ENCODE data around the gene C16orf54.
"Not testable (repeated sequence)": the region's sequence is repeated elsewhere in the genome, so short reads cannot be mapped to it uniquely, and the experiment has no call there.

The C16orf54 gene

GRCh38 chr16:29701214-29701555 is 44.6 kb downstream of the C16orf54 start:
- Histone ChIP-seq H3K9me3 (ENCODE audit: control insufficient read depth, insufficient read depth, low read depth, low read length) (no peaks in the 10 kb centered on the region), H3K4me3 (ENCODE audit: low read depth, low read length) (no peak overlapping the region), H3K4me1 (ENCODE audit: control insufficient read depth, insufficient read depth, low read length) (peaks cover 17% of the 10 kb centered on the region), H3K9ac (ENCODE audit: low read length) (no peak overlapping the region), H3K36me3 (ENCODE audit: control insufficient read depth, insufficient read depth, low read length) (peaks cover 18% of the 10 kb centered on the region), H3K27me3 (ENCODE audit: control insufficient read depth, insufficient read depth, low read length) (no peaks in the 10 kb centered on the region), H3K27ac (ENCODE audit: low read depth, low read length) (no peak overlapping the region)

DNA sequence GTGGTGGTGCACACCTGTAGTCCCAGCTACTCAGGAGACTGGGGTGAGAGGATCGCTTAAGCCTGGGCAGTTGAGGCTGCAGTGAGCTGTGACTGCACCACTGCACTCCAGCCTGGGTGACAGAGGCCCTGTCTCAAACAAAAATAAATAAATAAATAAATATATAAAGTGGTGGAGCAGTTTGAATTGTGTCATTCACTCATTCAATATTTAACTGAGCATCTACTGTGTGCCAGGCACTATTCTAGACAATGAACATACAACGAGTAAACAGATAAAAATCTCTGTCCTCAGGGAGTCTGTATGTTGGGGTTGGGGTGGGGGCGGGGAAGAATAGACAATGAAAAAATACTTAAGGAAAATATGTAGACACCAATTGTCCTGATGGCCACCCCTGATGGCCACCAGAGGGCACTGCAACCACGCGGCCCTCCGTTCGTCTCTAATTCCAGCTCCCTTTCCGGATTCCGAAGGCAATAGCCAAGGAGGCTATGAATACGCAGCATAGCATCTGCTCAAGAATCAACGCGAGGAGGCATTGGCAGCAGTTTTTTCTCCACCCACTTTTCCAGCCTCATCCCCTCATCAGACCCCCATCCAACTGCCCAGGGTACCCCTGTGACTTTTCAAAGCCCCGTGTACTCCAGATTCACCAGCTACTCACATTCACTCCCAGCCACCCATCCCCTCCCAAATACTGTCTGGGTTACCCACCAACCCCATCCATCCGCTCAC is 45.4 kb downstream of the C16orf54 start:
- no peaks in the 10 kb centered on the region for H3K27me3 ChIP-seq (ENCODE audit: control insufficient read depth, insufficient read depth, low read length)
- H3K4me3 ChIP-seq (ENCODE audit: low read depth, low read length) = no peak overlapping the region; the same call in 1 of the 2 replicates
- H3K9ac ChIP-seq (ENCODE audit: low read length) = no peak overlapping the region
- no peak overlapping the region for H3K27ac ChIP-seq (ENCODE audit: low read depth, low read length)
- H3K36me3 ChIP-seq (ENCODE audit: control insufficient read depth, insufficient read depth, low read length) = peaks cover 23% of the 10 kb centered on the region
- peaks cover 17% of the 10 kb centered on the region for H3K4me1 ChIP-seq (ENCODE audit: control insufficient read depth, insufficient read depth, low read length)
- H3K9me3 ChIP-seq (ENCODE audit: control insufficient read depth, insufficient read depth, low read depth, low read length) = no peaks in the 10 kb centered on the region

GRCh38 chr16:29699324-29700219 is 46.2 kb downstream of the C16orf54 start:
- no peak overlapping the region for H3K27ac ChIP-seq (ENCODE audit: low read depth, low read length)
- H3K36me3 ChIP-seq (ENCODE audit: control insufficient read depth, insufficient read depth, low read length) = peaks cover 23% of the 10 kb centered on the region
- H3K4me1 ChIP-seq (ENCODE audit: control insufficient read depth, insufficient read depth, low read length) = peaks cover 17% of the 10 kb centered on the region
- H3K9me3 ChIP-seq (ENCODE audit: control insufficient read depth, insufficient read depth, low read depth, low read length) = no peaks in the 10 kb centered on the region
- no peak overlapping the region for H3K4me3 ChIP-seq (ENCODE audit: low read depth, low read length)
- H3K9ac ChIP-seq (ENCODE audit: low read length) = no peak overlapping the region
- no peaks in the 10 kb centered on the region for H3K27me3 ChIP-seq (ENCODE audit: control insufficient read depth, insufficient read depth, low read length)

GRCh38 chr16:29698484-29699323 is 47.1 kb downstream of the C16orf54 start:
- H3K9me3 ChIP-seq (ENCODE audit: control insufficient read depth, insufficient read depth, low read depth, low read length) = no peaks in the 10 kb centered on the region
- no peaks in the 10 kb centered on the region for H3K27me3 ChIP-seq (ENCODE audit: control insufficient read depth, insufficient read depth, low read length)
- H3K9ac ChIP-seq (ENCODE audit: low read length) = no peak overlapping the region
- no peak overlapping the region for H3K4me3 ChIP-seq (ENCODE audit: low read depth, low read length)
- H3K27ac ChIP-seq (ENCODE audit: low read depth, low read length) = no peak overlapping the region
- H3K4me1 ChIP-seq (ENCODE audit: control insufficient read depth, insufficient read depth, low read length) = peaks cover 17% of the 10 kb centered on the region
- H3K36me3 ChIP-seq (ENCODE audit: control insufficient read depth, insufficient read depth, low read length) = peaks cover 23% of the 10 kb centered on the region

- Histone ChIP-seq H3K27ac (ENCODE audit: low read depth, low read length) (no peak overlapping the region), H3K4me3 (ENCODE audit: low read depth, low read length) (no peak overlapping the region), H3K36me3 (ENCODE audit: control insufficient read depth, insufficient read depth, low read length) (peaks cover 23% of the 10 kb centered on the region), H3K9me3 (ENCODE audit: control insufficient read depth, insufficient read depth, low read depth, low read length) (no peaks in the 10 kb centered on the region), H3K9ac (ENCODE audit: low read length) (no peak overlapping the region), H3K4me1 (ENCODE audit: control insufficient read depth, insufficient read depth, low read length) (peaks cover 17% of the 10 kb centered on the region), H3K27me3 (ENCODE audit: control insufficient read depth, insufficient read depth, low read length) (no peaks in the 10 kb centered on the region)
Measured at GRCh38 chr16:29698042-29698441, 47.7 kb downstream of the C16orf54 start.

DNA sequence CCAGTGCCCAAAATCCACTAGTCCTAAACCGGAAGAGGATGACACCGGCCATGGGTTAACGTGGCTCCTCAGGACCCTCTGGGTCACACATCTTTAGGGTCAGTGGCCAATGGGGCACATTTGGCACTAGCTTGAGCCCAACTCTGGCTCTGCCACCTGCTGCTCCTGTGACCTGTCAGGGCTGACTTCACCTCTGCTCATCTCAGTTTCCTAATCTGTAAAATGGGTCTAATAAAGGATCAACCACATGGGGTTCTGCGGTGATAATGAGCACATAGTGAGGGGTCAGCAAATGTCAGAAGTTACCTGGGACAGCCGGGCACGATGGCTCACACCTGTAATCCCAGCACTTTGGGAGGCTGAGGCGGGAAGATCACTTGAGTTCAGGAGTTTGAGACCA is 48.4 kb downstream of the C16orf54 start:
- H3K27ac ChIP-seq (ENCODE audit: low read depth, low read length) = no peak overlapping the region
- peaks cover 23% of the 10 kb centered on the region for H3K36me3 ChIP-seq (ENCODE audit: control insufficient read depth, insufficient read depth, low read length)
- H3K4me3 ChIP-seq (ENCODE audit: low read depth, low read length) = no peak overlapping the region
- H3K9ac ChIP-seq (ENCODE audit: low read length) = no peak overlapping the region
- H3K9me3 ChIP-seq (ENCODE audit: control insufficient read depth, insufficient read depth, low read depth, low read length) = no peaks in the 10 kb centered on the region
- H3K4me1 ChIP-seq (ENCODE audit: control insufficient read depth, insufficient read depth, low read length) = peaks cover 14% of the 10 kb centered on the region
- H3K27me3 ChIP-seq (ENCODE audit: control insufficient read depth, insufficient read depth, low read length) = no peaks in the 10 kb centered on the region

GRCh38 chr16:29696881-29697331 is 48.9 kb downstream of the C16orf54 start:
- Histone ChIP-seq H3K36me3 (ENCODE audit: control insufficient read depth, insufficient read depth, low read length) (peaks cover 23% of the 10 kb centered on the region), H3K4me3 (ENCODE audit: low read depth, low read length) (no peak overlapping the region), H3K9ac (ENCODE audit: low read length) (no peak overlapping the region), H3K9me3 (ENCODE audit: control insufficient read depth, insufficient read depth, low read depth, low read length) (no peaks in the 10 kb centered on the region), H3K4me1 (ENCODE audit: control insufficient read depth, insufficient read depth, low read length) (peaks cover 9% of the 10 kb centered on the region), H3K27ac (ENCODE audit: low read depth, low read length) (no peak overlapping the region), H3K27me3 (ENCODE audit: control insufficient read depth, insufficient read depth, low read length) (no peaks in the 10 kb centered on the region)

- not testable (repeated sequence) for H3K27ac ChIP-seq (ENCODE audit: low read depth, low read length); H3K4me3 ChIP-seq (ENCODE audit: low read depth, low read length)
Measured at GRCh38 chr16:29695675-29696074, 50.1 kb downstream of the C16orf54 start.

GRCh38 chr16:29694384-29695195 is 51.2 kb downstream of the C16orf54 start:
- no peak overlapping the region for H3K4me3 ChIP-seq (ENCODE audit: low read depth, low read length)
- no peak overlapping the region for H3K27ac ChIP-seq (ENCODE audit: low read depth, low read length)
- H3K9me3 ChIP-seq (ENCODE audit: control insufficient read depth, insufficient read depth, low read depth, low read length) = no peaks in the 10 kb centered on the region
- no peaks in the 10 kb centered on the region for H3K27me3 ChIP-seq (ENCODE audit: control insufficient read depth, insufficient read depth, low read length)
- H3K36me3 ChIP-seq (ENCODE audit: control insufficient read depth, insufficient read depth, low read length) = peaks cover 29% of the 10 kb centered on the region
- no peak overlapping the region for H3K9ac ChIP-seq (ENCODE audit: low read length)
- peaks cover 9% of the 10 kb centered on the region; the same call in 1 of the 2 replicates for H3K4me1 ChIP-seq (ENCODE audit: control insufficient read depth, insufficient read depth, low read length)

More at GRCh38 chr16:29695675-29696074, 50.1 kb downstream of the C16orf54 start:
- H3K36me3 ChIP-seq (ENCODE audit: control insufficient read depth, insufficient read depth, low read length) = peaks cover 23% of the 10 kb centered on the region
- not testable (repeated sequence) for H3K9ac ChIP-seq (ENCODE audit: low read length); H3K27me3 ChIP-seq (ENCODE audit: control insufficient read depth, insufficient read depth, low read length); H3K9me3 ChIP-seq (ENCODE audit: control insufficient read depth, insufficient read depth, low read depth, low read length)
- peaks cover 11% of the 10 kb centered on the region for H3K4me1 ChIP-seq (ENCODE audit: control insufficient read depth, insufficient read depth, low read length)

DNA sequence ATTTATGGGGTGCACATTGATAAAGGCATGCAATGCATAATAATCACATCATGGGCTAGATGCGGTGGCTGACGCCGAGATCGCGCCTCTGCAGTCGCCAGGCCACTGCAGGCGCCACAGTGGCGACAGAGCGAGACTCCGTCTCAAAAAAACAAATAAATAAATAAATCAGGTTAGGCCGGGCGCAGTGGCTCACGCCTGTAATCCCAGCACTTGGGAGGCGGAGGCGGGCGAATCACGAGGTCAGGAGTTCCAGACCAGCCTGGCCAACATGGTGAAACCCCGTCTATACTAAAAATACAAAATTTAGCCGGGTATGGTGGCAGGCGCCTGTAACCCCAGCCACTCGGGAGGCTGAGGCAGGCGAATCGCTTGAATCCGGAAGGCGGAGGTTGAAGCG is 53.2 kb downstream of the C16orf54 start:
- not testable (repeated sequence) for H3K9me3 ChIP-seq (ENCODE audit: control insufficient read depth, insufficient read depth, low read depth, low read length); H3K27ac ChIP-seq (ENCODE audit: low read depth, low read length); H3K4me3 ChIP-seq (ENCODE audit: low read depth, low read length); H3K9ac ChIP-seq (ENCODE audit: low read length); H3K27me3 ChIP-seq (ENCODE audit: control insufficient read depth, insufficient read depth, low read length)
- H3K36me3 ChIP-seq (ENCODE audit: control insufficient read depth, insufficient read depth, low read length) = peaks cover 30% of the 10 kb centered on the region
- peaks cover 11% of the 10 kb centered on the region for H3K4me1 ChIP-seq (ENCODE audit: control insufficient read depth, insufficient read depth, low read length)
